ENCODE measurements around the gene P2RY14.

The P2RY14 gene

DNA sequence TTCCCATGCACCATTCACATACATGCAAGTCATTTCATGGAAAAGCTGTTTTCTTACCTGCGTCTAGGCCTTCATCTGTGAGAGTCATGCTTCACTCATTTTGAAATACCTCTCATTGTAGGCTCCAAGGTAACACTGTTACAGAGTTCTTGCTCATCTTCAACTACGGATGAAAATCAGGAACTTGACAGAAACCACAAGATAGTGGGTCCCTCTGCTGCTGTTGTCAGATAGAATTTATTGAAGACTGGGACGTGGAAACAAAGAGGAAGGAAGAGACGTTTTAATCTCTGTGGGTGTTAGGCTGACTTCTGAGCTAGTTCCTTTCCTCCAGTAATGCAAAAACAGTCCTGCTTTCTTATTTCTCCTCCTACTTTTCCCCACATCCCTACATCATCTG, at the start of gene P2RY14:
Gene P2RY14, minus strand, starts transcription at position 313 of the 400 bp plus-strand sequence. CDS start 64,226 bp downstream, outside the sequence.
- no peak for DNase-seq

GRCh38 chr3:151327571-151328198, 49.3 kb upstream of the P2RY14 start:
- peak in 1 of 2 experiments; percentile 21 for DNase-seq

GRCh38 chr3:151322511-151322910, 44.2 kb upstream of the P2RY14 start:
- no peak for DNase-seq

DNA sequence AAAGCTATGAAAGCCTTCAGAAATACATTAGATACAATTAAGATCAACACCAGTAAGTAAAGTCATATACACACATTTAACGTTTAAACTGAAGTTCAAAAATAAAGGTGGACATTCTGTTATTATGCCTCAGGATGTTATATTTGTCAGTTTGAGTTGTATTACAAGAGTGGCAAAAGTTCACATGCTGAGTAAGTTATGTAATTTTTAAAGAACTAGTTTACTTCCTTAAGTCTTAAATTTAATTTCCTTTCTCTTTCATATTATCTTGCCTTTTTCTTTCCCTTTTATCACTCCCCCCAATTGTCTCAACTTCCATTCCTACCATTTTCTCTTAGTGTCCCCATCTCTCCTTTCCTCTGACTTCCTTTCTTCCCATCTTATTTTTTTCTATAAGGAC, 43.2 kb upstream of the P2RY14 start:
- DNase-seq = no peak

DNA sequence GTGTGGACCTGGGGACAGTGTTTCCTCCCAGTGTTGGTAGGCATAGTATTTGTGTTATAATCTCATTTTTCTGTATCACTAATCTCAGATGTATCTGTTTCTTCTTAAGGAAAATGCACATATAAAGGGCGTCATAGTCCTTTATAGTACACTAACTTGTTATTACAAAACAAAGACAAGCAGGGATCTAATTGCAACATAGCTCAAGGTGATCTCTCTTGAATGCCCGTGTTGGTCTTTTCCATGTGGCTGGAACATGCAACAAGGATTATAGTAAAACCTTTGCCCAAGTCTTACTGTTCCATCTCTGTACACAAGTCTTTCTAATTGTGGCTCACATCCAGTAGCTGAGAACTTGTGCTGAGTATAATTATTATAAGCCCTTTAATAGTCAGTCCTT, 41.8 kb upstream of the P2RY14 start:
- no peak for DNase-seq

DNA sequence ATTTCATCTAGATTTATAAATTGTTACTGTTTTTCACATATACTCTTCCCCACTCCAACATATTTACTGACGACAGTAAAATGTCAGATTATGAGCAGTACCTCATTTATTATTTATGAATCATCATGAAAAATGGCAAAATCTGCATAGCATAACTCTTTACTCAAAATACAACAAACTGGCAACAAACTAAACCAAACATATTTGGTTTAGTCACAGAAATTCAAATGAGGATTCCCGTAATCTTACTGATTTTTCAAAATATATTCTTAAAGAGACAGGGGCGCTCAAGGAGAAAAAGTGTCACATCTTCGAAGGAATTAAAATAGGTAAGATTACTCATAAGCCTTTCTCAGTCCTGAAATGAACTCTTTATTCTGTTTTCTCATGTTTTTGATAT, 41.3 kb upstream of the P2RY14 start:
- no peak for DNase-seq

DNA sequence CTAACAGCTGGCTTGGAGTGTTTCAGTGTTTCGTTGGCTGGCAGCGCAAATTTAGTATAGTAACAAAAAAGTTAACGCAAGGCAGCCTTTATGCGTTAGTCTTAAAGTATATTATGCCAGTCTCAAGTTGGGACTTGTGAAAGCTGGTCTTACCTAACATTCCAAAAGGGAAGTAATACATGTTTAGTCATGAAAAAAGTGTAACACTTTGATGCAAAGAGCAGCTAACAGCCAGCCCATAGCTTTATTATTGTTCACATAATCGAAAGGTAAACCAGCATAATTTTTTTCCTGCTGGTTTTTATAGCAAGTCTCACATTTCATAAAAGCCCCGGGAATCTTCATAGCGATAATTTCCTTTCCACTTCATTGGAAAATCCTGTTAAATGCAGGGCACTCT, 40.6 kb upstream of the P2RY14 start:
- DNase-seq = no peak

DNA sequence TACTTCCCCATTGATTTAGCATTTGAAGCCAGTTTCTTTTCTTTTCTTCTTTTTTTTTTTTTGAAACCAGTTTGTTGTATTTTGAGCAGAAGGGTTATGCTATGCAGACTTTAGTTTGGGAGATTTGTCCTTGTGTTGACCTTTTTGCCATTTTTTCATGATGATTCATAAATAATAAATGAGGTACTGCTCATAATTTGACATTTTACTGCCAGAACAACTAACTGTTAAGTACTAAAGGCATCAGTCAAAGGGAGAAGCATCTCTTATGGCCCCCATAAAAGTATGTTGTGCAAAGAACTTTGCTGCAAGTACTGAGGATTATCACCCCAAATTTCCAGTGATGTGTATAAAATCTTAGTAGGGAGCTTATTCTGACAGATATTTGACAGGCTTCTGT, 40.0 kb upstream of the P2RY14 start:
- DNase-seq = no peak

- DNase-seq = no peak
Measured at GRCh38 chr3:151316267-151316991, 38.1 kb upstream of the P2RY14 start, which contains the start of gene GPR87. TSS of gene GPR87 (minus strand) at chr3:151316820. CDS start at chr3:151300100, 16,720 bp downstream.

- no peak for DNase-seq
Measured at GRCh38 chr3:151315846-151316245, 37.5 kb upstream of the P2RY14 start.

- DNase-seq = no peak
Measured at GRCh38 chr3:151315136-151315535, 36.8 kb upstream of the P2RY14 start.

- no peak for DNase-seq
Measured at GRCh38 chr3:151314593-151314992, 36.3 kb upstream of the P2RY14 start.

GRCh38 chr3:151314137-151314536, 35.8 kb upstream of the P2RY14 start:
- no peak for DNase-seq

DNA sequence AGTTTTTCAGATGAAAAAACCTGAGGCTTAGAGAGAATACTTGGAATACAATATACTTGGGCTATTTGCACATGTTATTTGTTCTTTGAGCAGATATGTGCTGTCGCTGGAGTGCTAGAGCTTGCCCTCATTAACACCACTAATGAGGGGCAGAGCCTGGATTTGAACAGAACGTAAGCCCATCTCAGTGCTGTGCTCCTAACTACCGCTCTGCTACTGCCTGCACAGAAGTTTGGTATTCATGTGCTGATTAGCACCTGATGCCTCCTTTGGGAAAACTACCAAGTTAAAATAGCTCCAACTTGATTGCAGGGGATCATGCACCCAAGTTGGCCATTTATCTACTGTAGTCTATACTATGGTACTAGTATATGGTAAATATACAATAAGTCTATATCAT, 34.6 kb upstream of the P2RY14 start:
- DNase-seq = no peak

DNA sequence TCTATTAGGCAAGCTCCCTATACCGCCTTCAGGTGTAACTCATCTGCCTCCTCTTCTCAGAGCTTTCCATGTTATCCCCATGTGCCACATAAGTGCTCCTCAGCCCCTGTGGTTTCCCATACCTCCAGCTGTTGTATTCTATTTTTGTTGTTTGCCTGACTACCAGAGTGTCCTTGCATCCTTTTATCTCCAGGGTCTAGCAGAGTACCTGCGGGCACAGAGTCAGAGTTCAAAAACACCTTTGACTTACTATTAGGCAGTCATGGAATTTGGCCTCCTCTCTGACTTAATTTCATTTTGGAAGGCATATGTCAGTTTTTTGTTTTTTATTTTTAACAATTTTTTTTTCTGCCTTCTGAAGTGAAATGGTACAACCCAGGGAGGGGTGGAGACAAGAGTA, 31.2 kb upstream of the P2RY14 start:
- no peak for DNase-seq

GRCh38 chr3:151307583-151308488, 29.5 kb upstream of the P2RY14 start:
- DNase-seq = no peak

- DNase-seq = no peak
Measured at GRCh38 chr3:151307131-151307530, 28.8 kb upstream of the P2RY14 start.

GRCh38 chr3:151306168-151306810, 27.9 kb upstream of the P2RY14 start:
- no peak for DNase-seq

DNA sequence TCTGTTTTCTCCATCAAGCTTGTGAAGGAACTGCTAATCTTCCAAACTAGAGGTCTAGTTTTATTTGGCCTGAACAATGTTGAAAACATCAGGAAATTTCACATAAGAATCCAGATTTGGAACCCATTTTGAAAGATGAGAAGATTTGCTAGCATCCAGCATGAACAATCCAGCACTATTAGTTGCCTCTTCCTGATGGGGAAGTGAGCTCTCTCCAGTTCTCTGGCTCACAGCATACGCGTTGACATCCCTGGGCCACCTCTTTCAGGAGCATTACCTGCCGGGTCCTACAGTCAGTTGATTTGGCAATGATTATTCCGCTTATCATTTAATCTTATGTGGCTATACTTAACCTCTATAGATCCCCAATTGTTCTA, 27.4 kb upstream of the P2RY14 start:
- no peak for DNase-seq

GRCh38 chr3:151305060-151305774, 26.9 kb upstream of the P2RY14 start:
- no peak for DNase-seq

DNA sequence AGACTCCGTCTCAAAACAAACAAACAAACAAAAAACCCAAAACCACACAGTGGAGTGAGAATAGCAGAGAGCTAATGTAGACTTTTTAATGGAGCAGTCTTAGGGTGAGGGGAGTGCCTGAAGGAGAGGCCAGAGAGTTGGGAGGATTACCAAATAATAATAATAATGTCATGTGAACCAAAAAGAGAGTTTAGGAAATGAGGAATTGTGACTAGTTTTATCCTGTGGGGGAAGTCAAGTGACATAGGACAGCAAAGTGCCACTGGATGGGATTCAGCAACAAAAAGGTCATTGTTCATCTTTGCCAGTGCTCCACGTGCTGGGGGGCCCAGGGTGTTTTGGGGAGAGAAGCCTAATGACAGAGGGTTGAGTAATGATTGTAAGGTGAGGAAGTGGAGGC, 25.4 kb upstream of the P2RY14 start:
- no peak for DNase-seq

DNA sequence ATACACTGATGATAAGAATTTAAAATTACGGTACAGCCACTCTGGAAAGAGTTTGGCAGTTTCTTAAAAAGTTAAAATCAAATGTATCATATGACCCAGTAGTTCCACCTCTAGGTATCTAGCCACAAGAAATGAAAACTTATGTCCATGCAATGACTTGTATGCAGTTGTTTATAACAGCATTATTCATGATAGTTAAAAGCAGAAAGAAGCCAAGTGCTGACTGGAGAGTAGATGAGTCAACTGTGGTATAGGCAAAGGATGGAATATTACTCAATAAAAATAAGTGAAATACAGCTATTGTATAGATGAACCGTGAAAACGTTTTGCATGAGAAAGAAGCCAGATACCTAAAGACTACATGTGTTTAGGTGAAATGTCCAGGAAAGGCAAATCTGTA, 23.4 kb upstream of the P2RY14 start:
- DNase-seq = no peak

Measured in NCI-H446 (cell line).